GM23248 (cell line): Measurements from ENCODE around the gene NTNG1. TPM values are rescaled to one million over a fixed set of nuclear protein-coding genes. Genes with fewer than 3 reads are reported as not detected.

Experiments
- DNase-seq: peaks from one replicate; pipeline ENCODE4 v3.0.0-alpha.2; 2015
- H2AFZ ChIP-seq: fragments of 200-600 bp; sonication (generic); 2 replicates; pipeline ENCODE4 v1.6.1; 2016; ENCODE audit warnings: antibody characterized with exemption
- H3F3A ChIP-seq: fragments of 200-600 bp; sonication (generic); 2 replicates; pipeline ENCODE4 v1.6.1; 2016; ENCODE audit warnings: mild to moderate bottlenecking, antibody characterized with exemption, mixed run types; ENCODE audit not compliant: insufficient read depth
- H3K27ac ChIP-seq: fragments of 200-600 bp; sonication (generic); 2 replicates; pipeline ENCODE4 v1.5.1; 2016; ENCODE audit warnings: mild to moderate bottlenecking
- H3K27me3 ChIP-seq: fragments of 200-600 bp; sonication (generic); replicated peaks from 2 replicates; pipeline ENCODE4 v1.6.1; 2016; ENCODE audit warnings: mild to moderate bottlenecking; ENCODE audit not compliant: insufficient read depth
- H3K36me3 ChIP-seq: fragments of 200-600 bp; sonication (generic); 2 replicates; pipeline ENCODE4 v1.6.1; 2016; ENCODE audit warnings: low read depth, mild to moderate bottlenecking
- H3K4me1 ChIP-seq: fragments of 200-600 bp; sonication (generic); 2 replicates; pipeline ENCODE4 v1.6.1; 2016; ENCODE audit warnings: mild to moderate bottlenecking; ENCODE audit not compliant: insufficient read depth
- H3K4me2 ChIP-seq: fragments of 200-600 bp; sonication (generic); one replicate; pipeline ENCODE4 v1.6.1; 2016; ENCODE audit warnings: mild to moderate bottlenecking; ENCODE audit not compliant: unreplicated experiment
- H3K4me3 ChIP-seq: fragments of 200-600 bp; sonication (generic); 2 replicates; pipeline ENCODE4 v1.5.1; 2016; ENCODE audit warnings: mild to moderate bottlenecking
- H3K79me2 ChIP-seq: fragments of 200-600 bp; sonication (generic); 2 replicates; pipeline ENCODE4 v1.6.1; 2016; ENCODE audit warnings: mild to moderate bottlenecking; ENCODE audit not compliant: insufficient read depth
- H3K9ac ChIP-seq: fragments of 200-600 bp; sonication (generic); 2 replicates; pipeline ENCODE4 v1.6.1; 2016; ENCODE audit warnings: mild to moderate bottlenecking
- H3K9me2 ChIP-seq: fragments of 200-600 bp; sonication (generic); 2 replicates; pipeline ENCODE4 v1.6.1; 2016; ENCODE audit warnings: mixed run types, mild to moderate bottlenecking, moderate library complexity; ENCODE audit not compliant: insufficient read depth
- H3K9me3 ChIP-seq: fragments of 200-600 bp; sonication (generic); one replicate; pipeline ENCODE4 v1.6.1; 2017; ENCODE audit warnings: low read depth
- H4K20me1 ChIP-seq: fragments of 200-600 bp; sonication (generic); 2 replicates; pipeline ENCODE4 v1.6.0; 2016; ENCODE audit not compliant: insufficient read depth
- EZH2 ChIP-seq: fragments of 200-600 bp; sonication (generic); IDR thresholded peaks from 2 replicates; pipeline ENCODE4 v1.6.1; 2018; ENCODE audit warnings: antibody characterized with exemption, mild to moderate bottlenecking; ENCODE audit not compliant: insufficient read depth, poor library complexity, severe bottlenecking
- EZH2phosphoT487 ChIP-seq: fragments of 200-600 bp; sonication (generic); IDR thresholded peaks from 2 replicates; pipeline ENCODE4 v1.6.1; 2018; ENCODE audit warnings: antibody characterized with exemption, moderate library complexity, mild to moderate bottlenecking, low read depth; ENCODE audit not compliant: insufficient read depth
- WGBS, 2 experiments: methylation state at CpG; one replicate each; pipeline ENCODE4 v1.1.6; 2015 to 2017; ENCODE audit warnings: low lambda C conversion rate in 2 of 2, low coverage in 1 of 2; ENCODE audit errors: missing lambda C conversion rate in 2 of 2; 5-methylcytosine and 5-hydroxymethylcytosine counted together
- in situ Hi-C: fragments of 300-500 bp; cut with MboI; formaldehyde crosslinking; loops from 2 replicates; pipeline ENCODE4 v1.15.0; 2020
- polyA plus RNA-seq: library from polyadenylated mRNA; unstranded; fragments of >200 nt; fragmentation: Nextera tagmentation; extraction: Ambion mirVana; gene quantifications from 2 replicates; pipeline ENCODE4 v1.2.1, GENCODE V29; 2016
- total RNA-seq: library from RNA; depleted of rRNA; stranded (reverse); fragments of >200 nt; shearing (Covaris generic); gene quantifications from 2 replicates; pipeline ENCODE4 v1.2.3, GENCODE V29; 2014

NTNG1 gene
- total and polyA plus RNA-seq, 2 experiments from 2014 or later = 14.4 to 16.0 TPM

DNA sequence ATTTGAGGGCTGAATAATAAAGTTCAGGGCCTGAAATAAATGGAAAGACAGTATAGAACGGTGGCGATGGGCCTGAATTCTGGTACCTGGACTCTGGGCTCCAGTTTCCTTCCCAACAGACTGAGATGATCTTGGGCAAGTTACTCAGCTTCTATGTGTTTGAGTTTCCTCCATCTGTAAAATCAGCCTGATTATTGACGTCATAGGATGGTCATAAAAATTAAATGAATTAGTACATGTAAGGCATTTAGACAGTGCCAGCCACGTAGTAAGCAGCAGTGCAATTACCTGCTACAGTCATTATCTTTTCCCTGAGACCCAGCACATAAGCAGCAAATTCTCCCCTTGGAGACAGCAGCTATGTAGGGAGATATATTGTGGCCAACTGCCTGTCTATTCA, 260.9 kb downstream of the NTNG1 start:
- Histone ChIP-seq H3K9me3 (no peaks in the 10 kb centered on the region), H3K79me2 (no peaks in the 10 kb centered on the region), H3K9ac (no peak overlapping the region), H3K4me1 (peaks cover 19% of the 10 kb centered on the region), H3K36me3 (no peaks in the 10 kb centered on the region), H3K27me3 (no peaks in the 10 kb centered on the region), H3K27ac (no peak overlapping the region), H3F3A (peaks cover 24% of the 10 kb centered on the region), H4K20me1 (no peaks in the 10 kb centered on the region), H3K4me2 (no peak overlapping the region), H3K9me2 (no peaks in the 10 kb centered on the region), H3K4me3 (no peak overlapping the region), H2AFZ (no peak overlapping the region)
- TF ChIP-seq EZH2 (no peak), EZH2phosphoT487 (no peak)
- no peak for DNase-seq
- WGBS, 2 experiments = 92% methylated on average over 4 of the region's 4 CpGs
- in situ Hi-C loops = no loop called here

GRCh38 chr1:107404756-107405155, 263.9 kb downstream of the NTNG1 start:
- Histone ChIP-seq H3K9me3 (no peaks in the 10 kb centered on the region), H3K9ac (peak overlapping the region; percentile 61), H2AFZ (no peak overlapping the region), H4K20me1 (no peaks in the 10 kb centered on the region), H3K27ac (peak overlapping the region; percentile 90), H3K4me2 (peak overlapping the region; percentile 89), H3K4me3 (peak overlapping the region; percentile 42), H3K79me2 (no peaks in the 10 kb centered on the region), H3K36me3 (no peaks in the 10 kb centered on the region), H3K4me1 (peaks cover 19% of the 10 kb centered on the region), H3F3A (peaks cover 24% of the 10 kb centered on the region), H3K27me3 (no peaks in the 10 kb centered on the region), H3K9me2 (no peaks in the 10 kb centered on the region)
- TF ChIP-seq EZH2 = no peak
- 17 to 29% methylated on average over 1 of the region's 1 CpG for WGBS, 2 experiments
- in situ Hi-C loops = no loop called here
- peak; percentile 79 for DNase-seq

GRCh38 chr1:107405236-107405635, 264.4 kb downstream of the NTNG1 start:
- DNase-seq = peak; percentile 83
- 2 to 3% methylated on average over 2 of the region's 2 CpGs for WGBS, 2 experiments
- in situ Hi-C loops = no loop called here

DNA sequence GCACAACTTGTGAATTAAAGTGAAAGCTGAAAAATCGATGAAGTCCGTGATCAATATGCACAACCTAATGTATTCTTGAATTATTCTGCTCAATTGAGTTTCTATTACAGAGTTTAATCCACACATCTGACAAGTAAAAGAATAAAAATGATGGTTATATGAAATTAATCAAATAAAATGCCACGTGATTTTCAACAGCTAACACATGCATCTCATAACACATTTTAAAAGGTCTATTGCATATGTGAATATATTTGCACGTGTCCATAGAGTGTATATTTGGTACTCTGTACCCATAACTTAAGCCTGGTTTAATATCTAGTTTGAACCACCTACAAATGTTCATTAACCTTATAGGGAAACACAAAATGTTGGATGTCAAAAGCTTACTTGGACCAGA, 266.2 kb downstream of the NTNG1 start:
- WGBS, 2 experiments = 90 to 92% methylated on average over 4 of the region's 4 CpGs
- Histone ChIP-seq H3K4me3 (no peak overlapping the region), H3K4me1 (peaks cover 19% of the 10 kb centered on the region), H3K79me2 (no peaks in the 10 kb centered on the region), H3K9me2 (no peaks in the 10 kb centered on the region), H3K4me2 (no peak overlapping the region), H3K36me3 (no peaks in the 10 kb centered on the region), H3K27me3 (no peaks in the 10 kb centered on the region), H3K9me3 (no peaks in the 10 kb centered on the region), H2AFZ (no peak overlapping the region), H4K20me1 (no peaks in the 10 kb centered on the region), H3F3A (peaks cover 24% of the 10 kb centered on the region), H3K27ac (no peak overlapping the region), H3K9ac (no peak overlapping the region)
- TF ChIP-seq EZH2phosphoT487 = no peak
- no peak for TF ChIP-seq EZH2
- in situ Hi-C loops = no loop called here
- no peak for DNase-seq

More at GRCh38 chr1:107405236-107405635, 264.4 kb downstream of the NTNG1 start:
- no peaks in the 10 kb centered on the region for H3K79me2 ChIP-seq
- H4K20me1 ChIP-seq = no peaks in the 10 kb centered on the region
- no peaks in the 10 kb centered on the region for H3K36me3 ChIP-seq
- peak overlapping the region; percentile 89 for H3K4me2 ChIP-seq
- H2AFZ ChIP-seq = no peak overlapping the region
- peaks cover 24% of the 10 kb centered on the region for H3F3A ChIP-seq
- H3K27ac ChIP-seq = peak overlapping the region; percentile 90
- no peaks in the 10 kb centered on the region for H3K9me3 ChIP-seq
- peaks cover 19% of the 10 kb centered on the region for H3K4me1 ChIP-seq
- peak overlapping the region; percentile 61 for H3K9ac ChIP-seq
- TF ChIP-seq EZH2phosphoT487 (no peak), EZH2 (no peak)
- no peaks in the 10 kb centered on the region for H3K9me2 ChIP-seq
- H3K27me3 ChIP-seq = no peaks in the 10 kb centered on the region
- H3K4me3 ChIP-seq = peak overlapping the region; percentile 42

GRCh38 chr1:107413546-107413945, 272.7 kb downstream of the NTNG1 start:
- Histone ChIP-seq H4K20me1 (no peaks in the 10 kb centered on the region), H3K9ac (no peak overlapping the region), H2AFZ (no peak overlapping the region), H3K36me3 (no peaks in the 10 kb centered on the region), H3K79me2 (no peaks in the 10 kb centered on the region), H3K27ac (no peak overlapping the region), H3K9me2 (no peaks in the 10 kb centered on the region), H3K4me1 (peaks cover 10% of the 10 kb centered on the region; the same call in 1 of the 2 replicates), H3K27me3 (no peaks in the 10 kb centered on the region), H3K4me3 (no peak overlapping the region), H3K9me3 (no peaks in the 10 kb centered on the region), H3F3A (no peaks in the 10 kb centered on the region), H3K4me2 (no peak overlapping the region)
- TF ChIP-seq EZH2phosphoT487 = no peak
- TF ChIP-seq EZH2 = no peak
- WGBS, 2 experiments = 35 to 44% methylated on average over 2 of the region's 2 CpGs
- in situ Hi-C loops = no loop called here
- peak; percentile 3 for DNase-seq
